ENCODE data around the gene MYO1H.

- TF ChIP-seq POLR2AphosphoS5 (IDR thresholded peaks at IDR 0.05; ENCODE audit: low read depth, low read length) (no peak), TAF1 (IDR thresholded peaks at IDR 0.05; ENCODE audit: borderline replicate concordance, insufficient read depth, low read length) (no peak)
These were observed 39.9 kb downstream of the MYO1H start for GRCh38 chr12:109387425-109388166.

Data from PFSK-1 (cell line).